Panc1 (cell line): ENCODE measurements around the gene PRDM5.

Experiments
- CTCF ChIP-seq: fragments of 450-650 bp; IDR thresholded peaks from 2 replicates; pipeline ENCODE4 v1.5.1; 2017; ENCODE audit warnings: mild to moderate bottlenecking
- POLR2AphosphoS5 ChIP-seq: IDR thresholded peaks from 2 replicates; pipeline ENCODE4 v1.6.1; 2012; ENCODE audit warnings: mild to moderate bottlenecking, low read depth, low read length, moderate library complexity
- SIN3A ChIP-seq: IDR thresholded peaks from 2 replicates; pipeline ENCODE4 v1.6.1; 2012; ENCODE audit warnings: low read depth, mild to moderate bottlenecking, low read length, moderate library complexity, borderline replicate concordance; ENCODE audit not compliant: insufficient read depth

DNA sequence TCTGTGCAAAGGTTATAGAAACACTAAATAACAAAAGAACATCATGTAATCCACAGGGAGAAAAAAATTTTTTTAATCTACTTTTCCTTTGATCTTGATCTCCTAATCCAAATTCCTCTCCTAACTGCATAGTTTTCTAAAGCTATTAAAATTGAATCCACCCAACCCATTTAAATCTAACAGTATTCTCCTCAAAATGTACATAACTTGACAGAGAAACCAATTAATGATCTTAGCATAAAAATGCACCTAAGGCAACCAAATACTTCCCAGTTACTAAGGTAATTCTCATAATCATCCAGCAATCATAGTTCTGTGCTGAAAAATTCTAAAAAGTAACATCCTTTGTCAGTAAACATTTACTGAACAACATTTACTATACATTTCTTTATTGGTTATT lies 60.7 kb downstream of the PRDM5 start:
- TF ChIP-seq CTCF (no peak), POLR2AphosphoS5 (no peak), SIN3A (no peak)
